NOMO-1 (cell line): Measurements from ENCODE around the gene RHBDD2.
A peak's percentile ranks its signal among the peaks of the same experiment; 100 is the strongest.
"Not testable (repeated sequence)": the region's sequence is repeated elsewhere in the genome, so short reads cannot be mapped to it uniquely, and the experiment has no call there.

ENCODE experiments used
- DNase-seq, 2 experiments: peaks; one replicate each; lab custom pipeline; 2025; ENCODE audit not compliant: unreplicated experiment in 2 of 2; lab: John Stamatoyannopoulos, UW

Gene RHBDD2

GRCh38 chr7:75878769-75879611, at the start of gene RHBDD2:
RHBDD2 (plus strand) TSS chr7:75879034; CDS start chr7:75879083, 49 bp downstream.
- peak; percentile 100 for DNase-seq

GRCh38 chr7:75829656-75830055, 49.2 kb upstream of the RHBDD2 start:
- DNase-seq = peak in 1 of 2 experiments; percentile 37

- DNase-seq = no peak
Observed at GRCh38 chr7:75830978-75831377, 47.9 kb upstream of the RHBDD2 start.

- not testable (repeated sequence) for DNase-seq
Observed at GRCh38 chr7:75833662-75834061, 45.2 kb upstream of the RHBDD2 start.

- DNase-seq = no peak
Observed at GRCh38 chr7:75835688-75836285, 43.0 kb upstream of the RHBDD2 start.

GRCh38 chr7:75836798-75837197, 42.0 kb upstream of the RHBDD2 start:
- no peak for DNase-seq

- not testable (repeated sequence) for DNase-seq
Observed at GRCh38 chr7:75838281-75838930, 40.4 kb upstream of the RHBDD2 start.

GRCh38 chr7:75840029-75840428, 38.8 kb upstream of the RHBDD2 start:
- DNase-seq = no peak

GRCh38 chr7:75842836-75843446, 35.9 kb upstream of the RHBDD2 start:
- DNase-seq = peak; percentile 95 to 100

GRCh38 chr7:75843613-75844116, 35.2 kb upstream of the RHBDD2 start:
- DNase-seq = no peak

GRCh38 chr7:75844158-75844557, 34.7 kb upstream of the RHBDD2 start:
- DNase-seq = no peak

GRCh38 chr7:75845132-75845531, 33.7 kb upstream of the RHBDD2 start:
- not testable (repeated sequence) for DNase-seq

GRCh38 chr7:75847707-75848106, 31.1 kb upstream of the RHBDD2 start:
- DNase-seq = peak; percentile 80 to 90

GRCh38 chr7:75849573-75849972, 29.3 kb upstream of the RHBDD2 start:
- no peak for DNase-seq

GRCh38 chr7:75850235-75850634, 28.6 kb upstream of the RHBDD2 start:
- DNase-seq = peak; percentile 98 to 100

- DNase-seq = no peak
Observed at GRCh38 chr7:75854233-75854632, 24.6 kb upstream of the RHBDD2 start.

- not testable (repeated sequence) for DNase-seq
Observed at GRCh38 chr7:75854813-75855345, 24.0 kb upstream of the RHBDD2 start.

GRCh38 chr7:75856536-75856935, 22.3 kb upstream of the RHBDD2 start:
- DNase-seq = peak; percentile 90 to 100

GRCh38 chr7:75858410-75858809, 20.4 kb upstream of the RHBDD2 start:
- DNase-seq = no peak

- DNase-seq = peak; percentile 82 to 99
Observed at GRCh38 chr7:75861636-75862035, 17.2 kb upstream of the RHBDD2 start.

GRCh38 chr7:75864251-75864650, 14.6 kb upstream of the RHBDD2 start:
- DNase-seq = peak in 1 of 2 experiments; percentile 29
